ENCODE measurements around the gene CCSER1.

CCSER1 gene

DNA sequence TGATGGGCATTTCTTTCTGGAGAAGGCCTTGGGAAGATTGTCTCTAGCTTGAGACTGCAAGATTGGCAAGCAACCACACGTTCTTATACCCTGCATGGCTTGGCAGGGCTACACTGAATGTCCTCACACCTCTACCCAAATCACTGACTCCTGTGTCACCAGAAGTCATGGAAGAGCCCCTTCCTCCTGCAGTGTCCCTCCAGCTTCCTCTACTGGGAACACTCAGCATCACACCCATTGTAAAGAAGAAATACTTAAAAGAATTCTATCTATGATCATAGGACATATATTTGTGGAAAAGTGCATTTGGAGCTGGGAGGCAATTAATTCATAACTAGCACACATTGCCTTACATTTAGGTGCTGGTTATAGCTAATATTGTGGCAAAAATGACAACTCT is 113.1 kb downstream of the CCSER1 start:
- H3K4me3 ChIP-seq (ENCODE audit: control insufficient read depth, low read depth, low read length): no peak overlapping the region
- TF ChIP-seq, protein P1, sequence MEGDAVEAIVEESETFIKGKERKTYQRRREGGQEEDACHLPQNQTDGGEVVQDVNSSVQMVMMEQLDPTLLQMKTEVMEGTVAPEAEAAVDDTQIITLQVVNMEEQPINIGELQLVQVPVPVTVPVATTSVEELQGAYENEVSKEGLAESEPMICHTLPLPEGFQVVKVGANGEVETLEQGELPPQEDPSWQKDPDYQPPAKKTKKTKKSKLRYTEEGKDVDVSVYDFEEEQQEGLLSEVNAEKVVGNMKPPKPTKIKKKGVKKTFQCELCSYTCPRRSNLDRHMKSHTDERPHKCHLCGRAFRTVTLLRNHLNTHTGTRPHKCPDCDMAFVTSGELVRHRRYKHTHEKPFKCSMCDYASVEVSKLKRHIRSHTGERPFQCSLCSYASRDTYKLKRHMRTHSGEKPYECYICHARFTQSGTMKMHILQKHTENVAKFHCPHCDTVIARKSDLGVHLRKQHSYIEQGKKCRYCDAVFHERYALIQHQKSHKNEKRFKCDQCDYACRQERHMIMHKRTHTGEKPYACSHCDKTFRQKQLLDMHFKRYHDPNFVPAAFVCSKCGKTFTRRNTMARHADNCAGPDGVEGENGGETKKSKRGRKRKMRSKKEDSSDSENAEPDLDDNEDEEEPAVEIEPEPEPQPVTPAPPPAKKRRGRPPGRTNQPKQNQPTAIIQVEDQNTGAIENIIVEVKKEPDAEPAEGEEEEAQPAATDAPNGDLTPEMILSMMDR (IDR thresholded peaks at IDR 0.05; ENCODE audit: control insufficient read depth, insufficient read depth, low read depth, low read length, missing control alignments): no peak
- no peak for DNase-seq (ENCODE audit: low read depth)

DNA sequence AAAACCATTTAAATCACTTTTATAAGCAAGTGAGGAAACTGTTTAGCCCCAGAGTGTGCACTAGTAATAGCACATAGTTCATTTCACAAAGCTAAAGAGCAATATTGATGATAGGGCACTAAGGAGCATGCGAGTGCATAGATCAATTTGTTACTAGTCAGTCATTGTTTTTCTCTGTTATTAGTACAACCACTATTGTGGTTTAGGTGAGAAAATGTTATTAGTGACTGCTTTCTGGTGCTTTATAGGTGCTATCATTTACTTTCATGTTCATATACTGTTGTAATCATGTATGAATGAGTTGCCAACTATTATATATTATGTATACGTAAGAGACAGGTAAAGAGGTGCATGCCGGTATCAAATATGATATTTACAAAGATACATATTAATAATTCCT is 113.8 kb downstream of the CCSER1 start:
- no peak for DNase-seq (ENCODE audit: low read depth)
- TF ChIP-seq, protein P1 (IDR thresholded peaks at IDR 0.05; ENCODE audit: control insufficient read depth, insufficient read depth, low read depth, low read length, missing control alignments): no peak
- no peak overlapping the region for H3K4me3 ChIP-seq (ENCODE audit: control insufficient read depth, low read depth, low read length)

DNA sequence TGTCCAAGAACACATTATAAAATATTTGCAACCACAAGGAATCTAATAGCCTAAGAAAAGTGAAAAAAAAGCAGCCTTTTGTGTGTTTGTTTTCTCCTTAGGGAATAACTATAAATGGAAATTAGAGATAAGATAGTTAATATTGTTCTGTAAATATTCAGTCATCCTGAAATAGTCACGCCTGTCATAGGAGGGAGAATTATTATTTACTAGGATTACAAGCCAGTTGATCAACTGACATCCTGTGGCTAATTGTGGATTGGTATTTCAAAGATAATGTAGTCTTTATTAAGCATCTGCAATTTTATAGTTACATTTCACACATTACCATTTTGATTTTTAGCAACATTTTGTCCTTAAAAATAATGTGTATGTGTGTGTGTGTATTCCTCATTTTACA is 118.6 kb downstream of the CCSER1 start:
- no peak overlapping the region for H3K4me3 ChIP-seq (ENCODE audit: control insufficient read depth, low read depth, low read length)
- DNase-seq (ENCODE audit: low read depth): no peak
- TF ChIP-seq, protein P1 (IDR thresholded peaks at IDR 0.05; ENCODE audit: control insufficient read depth, insufficient read depth, low read depth, low read length, missing control alignments): no peak

- DNase-seq (ENCODE audit: low read depth): no peak
- TF ChIP-seq, protein P1 (IDR thresholded peaks at IDR 0.05; ENCODE audit: control insufficient read depth, insufficient read depth, low read depth, low read length, missing control alignments): no peak
- H3K4me3 ChIP-seq (ENCODE audit: control insufficient read depth, low read depth, low read length): no peak overlapping the region
These were observed 119.6 kb downstream of the CCSER1 start for GRCh38 chr4:90246816-90247215.

- TF ChIP-seq, protein P1 (IDR thresholded peaks at IDR 0.05; ENCODE audit: control insufficient read depth, insufficient read depth, low read depth, low read length, missing control alignments): no peak
- H3K4me3 ChIP-seq (ENCODE audit: control insufficient read depth, low read depth, low read length): no peak overlapping the region
- no peak for DNase-seq (ENCODE audit: low read depth)
These were observed 127.2 kb downstream of the CCSER1 start for GRCh38 chr4:90254357-90254756.

- TF ChIP-seq, protein P1 (IDR thresholded peaks at IDR 0.05; ENCODE audit: control insufficient read depth, insufficient read depth, low read depth, low read length, missing control alignments): no peak
- no peak for DNase-seq (ENCODE audit: low read depth)
- H3K4me3 ChIP-seq (ENCODE audit: control insufficient read depth, low read depth, low read length): no peak overlapping the region
These were observed 147.0 kb downstream of the CCSER1 start for GRCh38 chr4:90274175-90274574.

DNA sequence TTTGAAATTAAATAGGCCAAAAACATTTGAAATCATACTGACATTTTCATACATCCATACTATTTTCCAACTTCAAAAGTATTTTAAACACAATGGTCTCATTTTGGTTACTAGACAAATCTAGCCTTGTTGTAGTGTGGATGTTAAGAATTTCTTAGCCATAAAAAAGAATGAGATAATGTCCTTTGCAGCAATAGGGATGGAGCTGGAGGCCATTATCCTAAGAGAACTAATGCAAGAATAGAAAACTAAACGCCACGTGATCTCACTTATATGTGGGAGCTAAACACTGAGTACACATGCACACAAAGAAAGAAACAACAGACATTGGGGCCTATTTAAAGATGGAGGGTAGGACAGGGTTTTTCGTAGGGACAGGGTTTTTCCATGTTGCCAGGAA is 153.8 kb downstream of the CCSER1 start:
- no peak for DNase-seq (ENCODE audit: low read depth)

More for the DNA sequence above, 153.8 kb downstream of the CCSER1 start:
- no peak overlapping the region for H3K4me3 ChIP-seq (ENCODE audit: control insufficient read depth, low read depth, low read length)
- TF ChIP-seq, protein P1 (IDR thresholded peaks at IDR 0.05; ENCODE audit: control insufficient read depth, insufficient read depth, low read depth, low read length, missing control alignments): no peak
